Mucosa of gallbladder (tissue), 1 donor: ENCODE results near the gene CXCR4. TPM values are rescaled to one million over a fixed set of nuclear protein-coding genes. Genes with fewer than 3 reads are reported as not detected.
"Not testable (repeated sequence)": the region's sequence is repeated elsewhere in the genome, so short reads cannot be mapped to it uniquely, and the experiment has no call there.

Source experiments
- DNase-seq: peaks from one replicate; pipeline ENCODE4 v3.0.0-alpha.2; 2020; ENCODE audit warnings: low spot score
- total RNA-seq: library from RNA; stranded (reverse); gene quantifications from one replicate; pipeline ENCODE4 v1.2.1, GENCODE V29; 2021
- donor health status: DM: no; HTN: no; CAD: no.

The CXCR4 gene
- total RNA-seq, 1 donor from 2014 or later, result 61.1 TPM

DNA sequence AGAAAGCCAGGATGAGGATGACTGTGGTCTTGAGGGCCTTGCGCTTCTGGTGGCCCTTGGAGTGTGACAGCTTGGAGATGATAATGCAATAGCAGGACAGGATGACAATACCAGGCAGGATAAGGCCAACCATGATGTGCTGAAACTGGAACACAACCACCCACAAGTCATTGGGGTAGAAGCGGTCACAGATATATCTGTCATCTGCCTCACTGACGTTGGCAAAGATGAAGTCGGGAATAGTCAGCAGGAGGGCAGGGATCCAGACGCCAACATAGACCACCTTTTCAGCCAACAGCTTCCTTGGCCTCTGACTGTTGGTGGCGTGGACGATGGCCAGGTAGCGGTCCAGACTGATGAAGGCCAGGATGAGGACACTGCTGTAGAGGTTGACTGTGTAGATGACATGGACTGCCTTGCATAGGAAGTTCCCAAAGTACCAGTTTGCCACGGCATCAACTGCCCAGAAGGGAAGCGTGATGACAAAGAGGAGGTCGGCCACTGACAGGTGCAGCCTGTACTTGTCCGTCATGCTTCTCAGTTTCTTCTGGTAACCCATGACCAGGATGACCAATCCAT, 2.7 kb downstream of the CXCR4 start:
- DNase-seq, result no peak

GRCh38 chr2:136114382-136114781, 3.6 kb downstream of the CXCR4 start:
- DNase-seq, result no peak

DNA sequence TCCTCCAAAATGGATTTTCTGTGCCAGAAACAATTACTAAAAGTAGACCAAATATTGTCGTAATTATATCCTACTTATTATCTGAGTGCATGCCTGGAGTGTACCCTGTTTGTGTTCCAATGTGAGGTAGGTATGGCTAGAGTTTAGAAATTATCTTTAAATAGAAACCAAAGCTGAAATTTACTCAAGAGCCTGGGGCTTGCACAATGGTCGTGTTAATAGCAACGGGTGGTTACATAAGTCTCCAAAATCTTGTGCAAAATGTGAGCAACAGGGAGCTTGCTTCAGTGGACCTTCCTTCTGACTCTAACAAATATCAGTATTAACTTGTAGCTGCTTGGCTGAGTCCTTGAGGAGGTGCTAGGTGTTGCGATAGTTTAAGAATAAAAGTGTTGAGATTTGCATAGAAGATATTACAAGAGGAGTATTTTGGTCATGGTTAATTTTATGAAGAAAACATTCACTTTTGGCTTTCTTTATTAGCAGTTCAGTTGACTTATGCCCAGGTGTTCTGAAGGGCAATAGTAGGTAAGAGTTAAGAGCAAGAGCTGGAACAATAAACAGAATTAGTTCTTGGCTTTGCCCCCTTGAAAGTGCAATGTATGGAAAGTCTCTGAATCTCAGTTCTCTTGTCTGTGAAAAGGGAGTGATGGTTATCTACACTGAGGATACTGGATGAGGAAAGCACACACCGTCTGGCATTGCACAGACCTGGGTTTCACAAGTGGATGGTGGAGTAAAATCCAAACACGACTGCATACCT, 4.6 kb downstream of the CXCR4 start:
- no peak for DNase-seq

- DNase-seq, result no peak
These were observed 5.4 kb downstream of the CXCR4 start for GRCh38 chr2:136112317-136113208.

GRCh38 chr2:136111711-136112110, 6.2 kb downstream of the CXCR4 start:
- no peak for DNase-seq

- no peak for DNase-seq
These were observed 7.4 kb downstream of the CXCR4 start for GRCh38 chr2:136110526-136110925.

- DNase-seq, result no peak
These were observed 9.5 kb downstream of the CXCR4 start for GRCh38 chr2:136108463-136108862.

- no peak for DNase-seq
These were observed 10.6 kb downstream of the CXCR4 start for GRCh38 chr2:136107051-136108033.

DNA sequence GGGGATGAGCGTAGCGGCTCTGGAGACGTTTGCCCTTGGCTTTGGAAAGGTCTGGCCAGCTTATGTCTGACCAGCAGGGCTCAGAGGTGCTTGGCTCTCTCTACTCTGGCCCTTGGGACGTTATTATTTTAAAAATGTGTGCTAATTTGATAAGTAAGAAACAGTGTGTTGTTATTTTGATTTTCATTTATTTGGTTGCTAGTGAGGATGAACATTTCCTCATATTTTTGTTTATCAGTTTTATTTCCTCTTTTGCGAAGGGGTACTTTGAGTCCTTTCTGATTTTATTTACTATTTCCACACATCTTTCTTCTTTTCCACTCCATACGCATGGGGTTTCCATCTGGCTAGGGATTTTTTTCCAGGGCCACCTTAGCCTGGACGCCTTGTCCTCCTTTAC, 11.4 kb downstream of the CXCR4 start:
- no peak for DNase-seq

GRCh38 chr2:136104977-136105376, 13.0 kb downstream of the CXCR4 start:
- DNase-seq, result no peak

- DNase-seq, result no peak
These were observed 16.9 kb downstream of the CXCR4 start for GRCh38 chr2:136101042-136101441.

GRCh38 chr2:136098441-136098840, 19.5 kb downstream of the CXCR4 start:
- DNase-seq, result no peak

DNA sequence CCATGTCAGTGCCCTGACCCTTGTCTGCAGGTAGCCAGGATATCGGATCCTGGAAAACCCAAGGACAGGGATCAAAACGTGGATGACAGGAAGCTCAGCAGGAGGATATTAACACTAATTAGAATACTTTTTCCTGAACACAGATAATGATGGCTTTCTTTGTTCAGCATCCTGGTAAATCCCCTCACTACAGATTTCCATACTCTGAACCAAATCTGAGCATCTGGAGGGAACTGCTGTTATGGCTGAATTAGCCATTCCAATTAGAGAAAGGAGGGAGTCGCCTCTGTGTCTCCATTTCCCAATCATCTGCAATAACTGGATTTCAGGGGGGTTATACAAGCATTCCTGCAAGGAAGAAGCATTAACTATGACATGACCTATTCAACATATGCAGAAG, 24.4 kb downstream of the CXCR4 start:
- no peak for DNase-seq

DNA sequence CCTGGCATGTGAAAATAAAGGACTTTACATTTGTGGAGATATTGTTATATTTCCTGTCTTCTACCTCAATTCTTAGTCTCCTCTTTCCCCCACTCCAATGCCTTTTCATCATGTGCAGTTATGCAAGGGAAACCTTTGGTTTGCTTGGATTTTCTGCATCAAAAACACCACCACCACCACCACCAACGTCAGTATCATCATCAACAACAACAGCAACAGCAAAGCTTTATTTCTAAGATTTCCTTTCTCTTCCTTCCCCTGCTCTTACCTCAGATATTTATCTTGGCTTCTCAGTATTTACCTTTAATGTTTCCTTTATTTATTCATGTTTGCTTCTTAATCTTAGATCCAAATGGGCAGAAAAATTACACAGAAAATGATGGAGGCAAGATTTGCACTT, 26.1 kb downstream of the CXCR4 start:
- no peak for DNase-seq

- not testable (repeated sequence) for DNase-seq
These were observed 30.0 kb downstream of the CXCR4 start for GRCh38 chr2:136087901-136088460.

DNA sequence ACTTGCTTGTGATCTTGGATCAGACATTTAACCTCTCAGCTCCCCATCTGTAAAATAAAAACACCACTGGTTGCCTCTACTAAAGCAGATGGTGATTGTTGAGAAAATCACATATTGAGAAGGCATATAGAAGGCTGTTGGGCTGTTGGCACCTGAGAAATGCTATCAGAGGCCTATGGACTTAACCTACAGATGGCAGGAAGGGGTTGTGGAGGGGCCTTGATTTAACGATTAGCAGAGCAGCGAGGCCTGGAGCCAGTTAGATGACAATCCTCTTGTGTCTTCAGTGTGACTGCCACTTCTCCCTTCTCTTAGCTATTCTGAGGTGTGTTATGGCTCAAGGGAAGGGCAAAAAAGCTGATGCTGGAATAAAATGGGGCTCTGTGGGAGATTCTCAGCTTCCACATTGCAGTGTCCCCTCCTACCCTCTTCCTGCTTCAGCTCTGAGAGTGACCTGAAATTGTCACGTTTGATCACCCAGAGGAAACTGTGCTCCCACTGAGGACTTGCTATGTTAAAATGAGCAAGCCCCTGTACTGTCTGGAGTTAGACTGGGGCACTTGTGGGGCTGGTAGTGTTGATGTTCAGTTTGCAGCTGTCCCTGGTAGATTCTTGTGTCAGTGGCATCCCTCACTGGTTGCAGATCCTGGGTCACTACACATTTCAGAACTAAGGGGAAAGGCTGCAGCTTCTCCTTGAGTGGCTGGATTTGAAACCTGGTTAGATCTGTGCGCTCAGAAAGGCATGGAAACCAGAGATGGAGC, 31.5 kb downstream of the CXCR4 start:
- DNase-seq, result no peak

DNA sequence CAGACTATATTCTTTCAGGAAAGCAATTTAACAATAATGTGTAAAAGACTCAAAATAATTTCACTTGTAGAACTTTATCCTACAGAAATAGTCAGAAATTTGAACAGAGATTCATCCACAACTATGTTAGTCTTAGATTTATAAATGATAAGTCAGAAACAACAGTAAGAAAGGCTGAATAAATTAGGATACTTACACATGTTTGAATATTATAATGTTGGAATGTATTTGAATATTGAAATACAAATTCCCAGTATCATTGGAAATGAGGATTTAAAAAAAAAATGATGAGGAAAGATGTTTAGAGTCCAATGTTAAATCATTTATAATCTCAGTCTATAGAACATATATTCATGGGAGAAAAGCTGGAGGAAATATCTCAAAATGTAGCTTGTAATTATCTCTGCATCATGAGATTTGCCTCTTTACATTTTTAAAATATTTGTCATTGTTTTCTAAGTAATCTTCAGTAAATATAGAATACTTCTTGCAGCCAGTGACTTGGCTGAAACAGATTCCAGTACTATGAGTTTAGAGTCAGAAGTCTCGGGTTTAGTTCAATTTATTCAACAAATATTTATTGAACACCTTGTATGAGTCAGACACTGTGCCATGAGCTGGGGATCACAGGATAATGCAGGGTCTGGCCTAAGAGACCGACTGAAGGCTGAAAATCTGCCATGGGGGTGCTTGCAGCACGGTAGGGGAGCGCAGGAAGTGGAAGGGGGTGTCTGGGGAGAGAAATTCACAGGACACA, 32.3 kb downstream of the CXCR4 start:
- no peak for DNase-seq

DNA sequence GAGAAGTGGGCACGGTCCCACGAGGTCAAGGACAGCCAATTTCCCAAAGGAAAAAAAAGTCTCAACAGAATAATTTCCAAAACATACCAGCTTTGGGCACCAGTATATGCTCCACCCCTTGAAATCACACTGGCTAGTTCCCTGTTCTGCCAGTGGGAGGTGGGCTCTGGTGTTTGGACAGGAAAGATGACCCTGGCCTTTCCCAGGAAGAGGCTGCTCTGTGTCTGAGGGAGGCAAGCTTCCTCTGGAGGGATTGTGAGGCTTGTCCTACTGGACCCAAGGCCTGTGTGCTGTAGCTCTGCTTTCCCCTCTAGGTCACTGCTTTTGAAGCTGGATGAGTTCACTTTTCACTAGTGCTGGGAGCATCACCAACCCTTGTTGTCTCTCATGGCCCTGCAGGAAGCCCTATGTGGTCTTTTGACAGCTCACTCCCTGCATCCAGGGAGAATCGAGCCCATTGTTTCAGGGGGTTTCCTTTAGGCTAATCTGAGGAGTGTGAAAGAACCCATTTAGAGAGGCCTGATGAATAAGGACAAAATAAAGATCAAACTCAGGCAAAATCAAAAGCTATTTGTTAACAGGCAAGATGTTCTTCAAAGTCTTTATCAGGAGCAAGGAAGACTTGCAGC, 36.3 kb downstream of the CXCR4 start:
- DNase-seq, result no peak

GRCh38 chr2:136080114-136080513, 37.8 kb downstream of the CXCR4 start:
- DNase-seq, result no peak
